ENCODE measurements around the gene CEP95.
"Not testable (repeated sequence)": the region's sequence is repeated elsewhere in the genome, so short reads cannot be mapped to it uniquely, and the experiment has no call there.

CEP95 gene

DNA sequence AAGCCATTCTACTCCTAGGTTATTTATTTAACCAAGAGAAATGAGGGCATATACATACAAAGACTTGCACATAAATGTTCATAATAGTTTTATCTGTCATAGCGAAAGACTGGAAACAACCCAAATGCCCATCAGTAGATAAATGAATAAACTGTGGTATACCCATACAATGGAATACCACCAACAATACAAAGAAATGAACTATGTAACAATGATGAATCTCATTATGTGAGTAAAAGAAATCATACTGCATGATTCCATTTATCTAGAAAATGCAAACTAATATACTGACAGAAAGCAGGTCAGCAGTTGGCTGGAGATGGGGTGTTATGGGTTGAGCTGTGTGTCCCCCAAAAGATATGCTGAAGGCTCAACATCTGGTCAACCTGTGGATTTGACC, 57.3 kb downstream of the CEP95 start:
- no peaks in the 10 kb centered on the region for H3K27me3 ChIP-seq (ENCODE audit: control insufficient read depth in 1 of 2, insufficient read depth in 2 of 2, low read length in 2 of 2)
- no peak overlapping the region for H3K27ac ChIP-seq (ENCODE audit: low read depth, low read length)
- no peak overlapping the region for H3K9ac ChIP-seq (ENCODE audit: low read depth in 1 of 2, low read length in 2 of 2)
- peaks cover 0 to 35% of the 10 kb centered on the region in 2 donors for H3K36me3 ChIP-seq (ENCODE audit: control insufficient read depth in 1 of 2, insufficient read depth in 2 of 2, low read length in 2 of 2)
- H3K9me3 ChIP-seq (ENCODE audit: control insufficient read depth in 1 of 2, low read length in 2 of 2) = no peaks in the 10 kb centered on the region
- no peaks in the 10 kb centered on the region for H3K4me1 ChIP-seq (ENCODE audit: control insufficient read depth in 1 of 2, insufficient read depth in 2 of 2, low read length in 2 of 2)
- no peak overlapping the region for H3K4me3 ChIP-seq (ENCODE audit: low read depth in 1 of 2, low read length in 2 of 2)

DNA sequence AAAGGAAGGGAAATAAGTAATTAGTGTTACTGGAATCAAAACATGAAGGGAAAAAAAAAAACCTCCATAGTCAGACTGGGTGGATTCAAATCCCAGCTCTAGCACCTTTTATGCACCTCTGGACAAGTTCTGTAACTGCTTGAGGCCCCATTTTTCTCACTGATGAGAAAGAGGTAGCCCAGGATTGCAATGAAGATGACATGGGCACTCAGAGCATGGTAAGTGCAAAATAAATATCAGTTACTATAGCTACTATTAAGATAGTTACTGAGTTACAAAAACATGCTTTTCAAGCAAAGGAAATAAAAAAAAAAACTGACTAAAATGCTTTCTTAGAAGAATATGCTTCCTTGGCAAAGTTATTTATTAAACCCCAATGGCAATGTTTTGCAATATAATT, 58.8 kb downstream of the CEP95 start:
- Histone ChIP-seq H3K36me3 (ENCODE audit: control insufficient read depth in 1 of 2, insufficient read depth in 2 of 2, low read length in 2 of 2) (peaks cover 0 to 43% of the 10 kb centered on the region in 2 donors), H3K4me3 (ENCODE audit: low read depth in 1 of 2, low read length in 2 of 2) (no peak overlapping the region), H3K27ac (ENCODE audit: low read depth, low read length) (no peak overlapping the region)

DNA sequence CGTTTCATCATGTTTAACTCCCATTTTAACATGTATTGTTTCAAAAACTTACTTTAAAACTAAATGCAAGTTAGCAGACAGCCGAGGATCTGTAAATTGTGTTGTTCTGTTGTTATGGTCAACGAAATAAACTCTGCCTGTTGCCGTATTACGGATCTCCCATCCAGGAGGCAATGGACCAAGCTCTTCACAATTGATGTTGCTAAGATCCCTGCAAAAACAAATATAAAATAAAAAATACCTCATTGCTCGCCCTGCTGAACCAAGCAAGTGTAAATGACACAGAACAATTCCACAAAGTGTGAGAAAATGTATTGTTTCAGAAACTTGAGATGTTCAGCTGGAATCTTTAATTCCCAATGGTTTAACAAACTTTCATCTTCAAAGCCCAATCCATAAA, 65.0 kb downstream of the CEP95 start:
- Histone ChIP-seq H3K4me3 (ENCODE audit: low read depth in 1 of 2, low read length in 2 of 2) (no peak overlapping the region), H3K36me3 (ENCODE audit: control insufficient read depth in 1 of 2, insufficient read depth in 2 of 2, low read length in 2 of 2) (peaks cover 11 to 40% of the 10 kb centered on the region in 2 donors), H3K4me1 (ENCODE audit: control insufficient read depth in 1 of 2, insufficient read depth in 2 of 2, low read length in 2 of 2) (no peaks in the 10 kb centered on the region), H3K9me3 (ENCODE audit: control insufficient read depth in 1 of 2, low read length in 2 of 2) (no peaks in the 10 kb centered on the region), H3K9ac (ENCODE audit: low read depth in 1 of 2, low read length in 2 of 2) (no peak overlapping the region), H3K27ac (ENCODE audit: low read depth, low read length) (no peak overlapping the region), H3K27me3 (ENCODE audit: control insufficient read depth in 1 of 2, insufficient read depth in 2 of 2, low read length in 2 of 2) (no peaks in the 10 kb centered on the region)

More for the DNA sequence above, 58.8 kb downstream of the CEP95 start:
- H3K9ac ChIP-seq (ENCODE audit: low read depth in 1 of 2, low read length in 2 of 2) = no peak overlapping the region
- no peaks in the 10 kb centered on the region for H3K27me3 ChIP-seq (ENCODE audit: control insufficient read depth in 1 of 2, insufficient read depth in 2 of 2, low read length in 2 of 2)
- H3K9me3 ChIP-seq (ENCODE audit: control insufficient read depth in 1 of 2, low read length in 2 of 2) = no peaks in the 10 kb centered on the region
- no peaks in the 10 kb centered on the region for H3K4me1 ChIP-seq (ENCODE audit: control insufficient read depth in 1 of 2, insufficient read depth in 2 of 2, low read length in 2 of 2)

DNA sequence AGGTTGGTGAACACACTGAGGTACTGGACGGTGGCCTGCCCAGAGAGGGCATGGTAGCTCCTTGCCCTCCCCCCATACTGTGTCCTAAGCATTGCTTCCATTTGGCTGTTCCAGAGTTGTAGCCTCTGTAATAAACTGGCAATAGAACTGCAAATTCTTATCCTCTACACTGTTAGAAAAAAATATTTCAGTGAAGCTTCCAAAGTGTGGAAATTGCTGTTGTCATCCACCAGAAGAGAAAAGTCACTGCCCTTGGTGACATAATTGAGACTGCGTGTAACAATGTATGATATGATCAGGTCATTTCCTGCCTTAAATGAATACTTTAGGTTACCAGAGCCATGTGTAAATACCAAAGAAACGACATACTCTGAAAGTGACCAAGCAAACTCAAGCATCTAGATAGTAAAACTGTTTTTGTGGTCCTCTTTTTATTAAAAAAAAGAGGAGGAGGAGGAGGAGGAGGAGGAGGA, 65.9 kb downstream of the CEP95 start:
- Histone ChIP-seq H3K4me3 (ENCODE audit: low read depth in 1 of 2, low read length in 2 of 2) (no peak overlapping the region), H3K9ac (ENCODE audit: low read depth in 1 of 2, low read length in 2 of 2) (no peak overlapping the region), H3K4me1 (ENCODE audit: control insufficient read depth in 1 of 2, insufficient read depth in 2 of 2, low read length in 2 of 2) (no peaks in the 10 kb centered on the region), H3K27ac (ENCODE audit: low read depth, low read length) (no peak overlapping the region), H3K27me3 (ENCODE audit: control insufficient read depth in 1 of 2, insufficient read depth in 2 of 2, low read length in 2 of 2) (no peaks in the 10 kb centered on the region), H3K9me3 (ENCODE audit: control insufficient read depth in 1 of 2, low read length in 2 of 2) (no peaks in the 10 kb centered on the region), H3K36me3 (ENCODE audit: control insufficient read depth in 1 of 2, insufficient read depth in 2 of 2, low read length in 2 of 2) (peaks cover 11 to 40% of the 10 kb centered on the region in 2 donors)

DNA sequence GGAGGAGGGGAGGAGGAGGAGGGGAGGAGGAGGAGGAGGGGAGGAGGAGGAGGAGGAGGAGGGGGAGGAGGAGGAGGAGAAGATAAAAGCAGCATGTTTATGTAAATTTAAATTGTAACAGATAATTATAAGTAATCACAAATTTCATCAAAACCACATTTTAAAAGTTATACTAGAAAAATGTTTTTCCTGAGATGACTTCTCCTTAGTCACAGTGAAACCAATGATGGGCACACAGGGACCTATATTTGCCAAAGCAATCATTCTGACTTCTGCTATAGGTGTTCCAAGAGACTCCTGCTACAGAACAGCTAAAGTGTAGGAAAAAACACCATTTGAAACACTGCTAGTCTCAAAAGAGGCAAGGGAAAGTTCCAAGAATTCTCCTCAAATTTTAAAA, 66.4 kb downstream of the CEP95 start:
- no peak overlapping the region for H3K27ac ChIP-seq (ENCODE audit: low read depth, low read length)
- no peaks in the 10 kb centered on the region for H3K4me1 ChIP-seq (ENCODE audit: control insufficient read depth in 1 of 2, insufficient read depth in 2 of 2, low read length in 2 of 2)
- H3K4me3 ChIP-seq (ENCODE audit: low read depth in 1 of 2, low read length in 2 of 2) = no peak overlapping the region
- no peaks in the 10 kb centered on the region for H3K27me3 ChIP-seq (ENCODE audit: control insufficient read depth in 1 of 2, insufficient read depth in 2 of 2, low read length in 2 of 2)
- H3K9me3 ChIP-seq (ENCODE audit: control insufficient read depth in 1 of 2, low read length in 2 of 2) = no peaks in the 10 kb centered on the region
- H3K36me3 ChIP-seq (ENCODE audit: control insufficient read depth in 1 of 2, insufficient read depth in 2 of 2, low read length in 2 of 2) = peaks cover 11 to 42% of the 10 kb centered on the region in 2 donors
- H3K9ac ChIP-seq (ENCODE audit: low read depth in 1 of 2, low read length in 2 of 2) = no peak overlapping the region

DNA sequence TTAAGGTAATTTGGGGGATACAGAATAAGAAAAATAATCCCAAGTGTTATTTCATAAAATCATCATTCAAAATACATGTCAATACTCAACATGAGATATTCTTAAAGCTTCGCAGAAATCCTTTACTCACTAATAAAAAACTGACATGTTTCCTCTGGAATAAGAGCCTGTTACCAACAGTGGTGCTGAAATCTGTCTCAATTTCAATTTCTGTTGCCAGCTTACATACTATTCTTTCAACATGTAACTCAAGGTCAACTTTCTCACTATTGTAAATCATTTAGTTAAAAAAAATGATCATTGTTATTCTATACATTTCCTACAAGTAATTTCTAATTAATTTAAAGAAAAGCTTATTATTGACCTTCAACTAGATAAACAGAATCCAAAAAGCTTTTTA, 67.9 kb downstream of the CEP95 start:
- H3K27ac ChIP-seq (ENCODE audit: low read depth, low read length) = no peak overlapping the region
- H3K36me3 ChIP-seq (ENCODE audit: control insufficient read depth in 1 of 2, insufficient read depth in 2 of 2, low read length in 2 of 2) = peaks cover 11 to 37% of the 10 kb centered on the region in 2 donors
- H3K9me3 ChIP-seq (ENCODE audit: control insufficient read depth in 1 of 2, low read length in 2 of 2) = no peaks in the 10 kb centered on the region
- H3K9ac ChIP-seq (ENCODE audit: low read depth in 1 of 2, low read length in 2 of 2) = no peak overlapping the region
- H3K4me1 ChIP-seq (ENCODE audit: control insufficient read depth in 1 of 2, insufficient read depth in 2 of 2, low read length in 2 of 2) = no peaks in the 10 kb centered on the region
- H3K27me3 ChIP-seq (ENCODE audit: control insufficient read depth in 1 of 2, insufficient read depth in 2 of 2, low read length in 2 of 2) = no peaks in the 10 kb centered on the region
- H3K4me3 ChIP-seq (ENCODE audit: low read depth in 1 of 2, low read length in 2 of 2) = no peak overlapping the region

DNA sequence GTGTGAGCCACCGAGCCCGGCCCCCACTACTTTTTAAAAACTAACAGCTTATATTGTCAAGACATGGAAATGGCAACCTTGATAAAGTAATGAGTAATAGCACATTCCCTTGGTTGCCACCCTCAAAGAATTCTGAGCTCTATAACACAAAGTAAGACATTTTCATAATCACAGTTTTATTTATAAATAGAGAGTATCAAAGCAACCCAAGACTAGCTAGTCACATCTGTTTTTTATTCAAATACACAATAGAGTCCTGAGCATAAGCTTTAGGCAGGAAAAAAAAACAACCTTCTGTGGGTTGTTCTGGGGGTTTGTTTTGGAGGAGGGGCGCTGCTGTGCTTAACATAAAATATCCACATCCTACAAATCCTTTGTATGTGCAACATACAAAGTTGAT, 68.7 kb downstream of the CEP95 start:
- peaks cover 13 to 34% of the 10 kb centered on the region in 2 donors for H3K36me3 ChIP-seq (ENCODE audit: control insufficient read depth in 1 of 2, insufficient read depth in 2 of 2, low read length in 2 of 2)
- no peak overlapping the region for H3K27ac ChIP-seq (ENCODE audit: low read depth, low read length)
- H3K9ac ChIP-seq (ENCODE audit: low read depth in 1 of 2, low read length in 2 of 2) = no peak overlapping the region
- H3K4me1 ChIP-seq (ENCODE audit: control insufficient read depth in 1 of 2, insufficient read depth in 2 of 2, low read length in 2 of 2) = no peaks in the 10 kb centered on the region
- H3K9me3 ChIP-seq (ENCODE audit: control insufficient read depth in 1 of 2, low read length in 2 of 2) = no peaks in the 10 kb centered on the region
- H3K27me3 ChIP-seq (ENCODE audit: control insufficient read depth in 1 of 2, insufficient read depth in 2 of 2, low read length in 2 of 2) = no peaks in the 10 kb centered on the region
- H3K4me3 ChIP-seq (ENCODE audit: low read depth in 1 of 2, low read length in 2 of 2) = no peak overlapping the region

DNA sequence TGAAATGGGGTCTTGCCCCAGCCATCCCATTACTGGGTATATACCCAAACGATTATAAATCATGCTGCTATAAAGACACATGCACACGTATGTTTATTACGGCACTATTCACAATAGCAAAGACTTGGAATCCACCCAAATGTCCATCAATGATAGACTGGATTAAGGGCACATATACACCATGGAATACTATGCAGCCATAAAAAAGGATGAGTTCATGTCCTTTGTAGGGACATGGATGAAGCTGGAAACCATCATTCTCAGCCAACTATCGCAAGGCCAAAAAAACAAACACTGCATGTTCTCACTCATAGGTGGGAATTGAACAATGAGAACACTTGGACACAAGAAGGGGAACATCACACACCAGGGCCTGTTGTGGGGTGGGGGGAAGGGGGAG, 70.2 kb downstream of the CEP95 start:
- H3K9me3 ChIP-seq (ENCODE audit: control insufficient read depth in 1 of 2, low read length in 2 of 2); H3K27me3 ChIP-seq (ENCODE audit: control insufficient read depth in 1 of 2, insufficient read depth in 2 of 2, low read length in 2 of 2); H3K9ac ChIP-seq (ENCODE audit: low read depth in 1 of 2, low read length in 2 of 2); H3K27ac ChIP-seq (ENCODE audit: low read depth, low read length); H3K4me1 ChIP-seq (ENCODE audit: control insufficient read depth in 1 of 2, insufficient read depth in 2 of 2, low read length in 2 of 2); H3K4me3 ChIP-seq (ENCODE audit: low read depth in 1 of 2, low read length in 2 of 2): not testable (repeated sequence)
- H3K36me3 ChIP-seq (ENCODE audit: control insufficient read depth in 1 of 2, insufficient read depth in 2 of 2, low read length in 2 of 2) = peaks cover 12 to 35% of the 10 kb centered on the region in 2 donors

DNA sequence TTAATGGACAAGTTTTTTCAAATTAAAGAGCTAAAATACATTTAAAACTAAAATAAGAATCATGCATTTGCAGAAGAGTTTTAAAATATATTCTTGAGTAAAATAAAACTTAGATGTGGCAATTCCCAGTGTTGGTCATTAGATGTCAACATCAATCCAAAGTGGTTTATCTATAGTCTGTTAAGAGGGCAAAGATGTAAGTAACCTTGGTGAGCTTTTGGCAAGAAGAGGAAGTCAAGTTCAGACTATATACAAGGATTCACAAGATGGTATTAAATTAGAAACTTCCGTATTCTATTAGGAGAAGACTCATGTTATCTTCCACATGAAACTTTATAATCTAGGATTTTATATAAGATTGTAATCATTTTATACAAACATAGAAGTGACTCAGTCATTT, 73.1 kb downstream of the CEP95 start:
- Histone ChIP-seq H3K9ac (ENCODE audit: low read depth in 1 of 2, low read length in 2 of 2) (no peak overlapping the region), H3K4me1 (ENCODE audit: control insufficient read depth in 1 of 2, insufficient read depth in 2 of 2, low read length in 2 of 2) (no peaks in the 10 kb centered on the region), H3K27me3 (ENCODE audit: control insufficient read depth in 1 of 2, insufficient read depth in 2 of 2, low read length in 2 of 2) (no peaks in the 10 kb centered on the region), H3K9me3 (ENCODE audit: control insufficient read depth in 1 of 2, low read length in 2 of 2) (no peaks in the 10 kb centered on the region), H3K36me3 (ENCODE audit: control insufficient read depth in 1 of 2, insufficient read depth in 2 of 2, low read length in 2 of 2) (peaks cover 12 to 45% of the 10 kb centered on the region in 2 donors), H3K27ac (ENCODE audit: low read depth, low read length) (no peak overlapping the region), H3K4me3 (ENCODE audit: low read depth in 1 of 2, low read length in 2 of 2) (no peak overlapping the region)

DNA sequence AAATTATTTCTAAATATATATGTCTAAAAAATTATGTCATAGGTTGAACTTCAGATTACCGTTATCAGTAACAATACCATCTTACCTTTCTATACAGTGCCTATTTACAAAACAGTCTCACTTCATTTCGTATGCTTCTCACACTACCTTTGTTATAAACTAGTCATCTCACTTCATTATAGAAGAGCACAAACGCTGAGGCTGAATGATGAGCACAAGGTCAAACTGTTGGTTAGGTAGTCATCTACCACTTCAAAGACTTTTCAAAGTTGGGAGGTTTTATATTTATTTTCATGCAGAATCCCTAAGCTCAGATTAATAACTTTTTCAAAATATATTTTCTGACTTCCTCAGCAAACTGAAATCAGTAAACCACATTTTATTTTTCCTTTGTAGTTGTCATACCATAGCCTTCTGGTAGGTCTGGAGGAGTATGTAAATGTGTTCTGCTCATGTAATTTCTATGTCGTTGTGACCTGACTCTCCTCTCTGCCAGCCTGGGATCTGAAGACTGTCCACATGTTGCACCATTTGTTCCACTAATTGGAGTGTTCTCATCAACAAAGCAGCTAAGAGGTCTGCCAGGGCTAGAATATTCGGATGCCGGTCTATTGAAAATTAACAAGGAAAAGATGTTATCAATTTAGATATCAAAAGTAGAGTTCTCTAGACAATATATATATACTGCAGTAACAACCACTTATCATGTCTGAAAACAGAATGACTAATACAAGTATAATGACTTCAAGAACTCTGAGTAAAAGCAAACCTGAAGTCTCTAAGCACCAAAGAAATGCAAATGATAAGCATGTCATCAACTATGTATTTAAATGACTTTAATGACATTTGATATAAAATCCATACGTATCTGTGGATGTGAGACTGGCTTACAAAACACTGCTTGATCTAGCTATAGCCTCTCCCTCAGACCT, 73.9 kb downstream of the CEP95 start:
- Histone ChIP-seq H3K27ac (ENCODE audit: low read depth, low read length) (no peak overlapping the region), H3K9me3 (ENCODE audit: control insufficient read depth in 1 of 2, low read length in 2 of 2) (no peaks in the 10 kb centered on the region), H3K4me1 (ENCODE audit: control insufficient read depth in 1 of 2, insufficient read depth in 2 of 2, low read length in 2 of 2) (no peaks in the 10 kb centered on the region), H3K4me3 (ENCODE audit: low read depth in 1 of 2, low read length in 2 of 2) (no peak overlapping the region), H3K27me3 (ENCODE audit: control insufficient read depth in 1 of 2, insufficient read depth in 2 of 2, low read length in 2 of 2) (no peaks in the 10 kb centered on the region), H3K9ac (ENCODE audit: low read depth in 1 of 2, low read length in 2 of 2) (no peak overlapping the region), H3K36me3 (ENCODE audit: control insufficient read depth in 1 of 2, insufficient read depth in 2 of 2, low read length in 2 of 2) (peaks cover 8 to 46% of the 10 kb centered on the region in 2 donors)
